HuH-7 (cell line): ENCODE measurements around the gene FAM168A.
A peak's percentile ranks its signal among the peaks of the same experiment; 100 is the strongest.

Experiments
- DNase-seq: peaks from one replicate; pipeline ENCODE4 v3.0.0; 2011; ENCODE audit warnings: low spot score

Gene FAM168A, protein sequence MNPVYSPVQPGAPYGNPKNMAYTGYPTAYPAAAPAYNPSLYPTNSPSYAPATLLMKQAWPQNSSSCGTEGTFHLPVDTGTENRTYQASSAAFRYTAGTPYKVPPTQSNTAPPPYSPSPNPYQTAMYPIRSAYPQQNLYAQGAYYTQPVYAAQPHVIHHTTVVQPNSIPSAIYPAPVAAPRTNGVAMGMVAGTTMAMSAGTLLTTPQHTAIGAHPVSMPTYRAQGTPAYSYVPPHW

DNA sequence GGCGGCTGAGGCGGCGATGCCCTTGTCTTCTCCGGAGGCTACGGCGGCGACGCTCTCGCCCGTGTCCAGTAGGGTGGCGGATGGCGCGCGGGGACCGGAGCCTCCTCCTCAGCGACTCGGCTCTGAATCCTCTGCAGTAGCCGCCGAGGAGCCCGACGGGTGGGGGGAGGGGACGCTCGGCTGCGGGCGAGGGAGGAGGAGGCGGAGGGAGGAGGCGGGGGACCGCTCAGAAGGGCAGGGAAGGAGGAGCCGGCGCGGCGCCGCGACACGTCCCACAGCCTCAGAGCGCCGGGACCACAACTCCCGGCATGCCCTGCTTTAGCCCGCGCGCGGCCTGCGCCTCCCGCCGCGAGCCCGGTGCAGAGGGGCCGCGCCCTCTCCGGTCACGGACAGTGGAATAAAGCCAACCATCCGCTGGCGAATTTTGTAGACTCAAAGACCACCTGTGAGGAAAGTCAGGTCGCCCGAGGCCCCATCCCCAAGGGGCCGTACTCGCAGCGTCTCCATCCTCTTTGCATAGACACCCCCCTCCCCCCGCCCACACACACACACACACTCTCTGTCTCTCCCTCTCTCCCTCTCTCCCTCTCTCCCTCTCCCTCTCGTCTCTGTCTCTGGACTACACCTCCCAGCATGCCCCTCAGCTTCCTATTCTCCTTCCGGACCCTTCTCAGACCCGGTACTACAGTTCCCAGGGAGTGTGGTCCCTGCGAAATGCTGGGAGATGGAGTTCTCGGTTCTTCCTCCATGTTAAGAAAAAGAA lies at the start of gene FAM168A:
Gene FAM168A, minus strand, starts transcription at position 157 of the 763 bp plus-strand sequence. CDS start 129,638 bp downstream, outside the sequence.
- DNase-seq: peak; percentile 89

DNA sequence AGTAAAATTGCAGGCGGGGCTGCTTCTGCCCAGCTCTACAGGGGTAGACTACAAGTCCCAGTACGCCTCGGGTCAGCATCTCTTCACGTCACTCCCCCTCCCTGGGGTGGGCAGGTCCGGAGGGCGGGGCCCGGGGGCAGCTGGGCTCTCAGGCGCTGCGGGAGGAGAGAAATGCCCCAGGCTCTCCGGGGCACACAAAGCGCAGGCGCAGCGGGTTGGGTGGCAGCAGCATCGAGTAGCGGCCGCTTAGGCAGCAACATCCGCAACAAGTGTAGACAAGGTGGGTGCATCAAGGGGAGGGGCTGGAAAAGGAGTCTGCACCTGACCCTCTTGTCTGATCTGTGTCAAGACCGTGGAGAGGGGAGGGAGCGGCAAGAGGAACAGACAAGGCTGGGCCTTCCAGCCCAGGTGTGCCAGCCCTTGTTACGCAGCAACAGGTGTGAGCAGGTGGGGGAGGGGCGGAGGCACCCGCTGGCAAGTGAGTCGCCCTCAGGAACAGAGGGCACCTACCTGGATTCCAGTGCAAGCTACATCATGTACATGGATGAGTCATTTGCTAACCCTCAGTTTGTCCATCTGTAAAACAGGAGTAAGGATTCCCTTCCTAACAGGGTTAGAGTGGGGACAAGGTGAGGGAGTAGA lies 49.7 kb upstream of the FAM168A start:
- DNase-seq: no peak

DNA sequence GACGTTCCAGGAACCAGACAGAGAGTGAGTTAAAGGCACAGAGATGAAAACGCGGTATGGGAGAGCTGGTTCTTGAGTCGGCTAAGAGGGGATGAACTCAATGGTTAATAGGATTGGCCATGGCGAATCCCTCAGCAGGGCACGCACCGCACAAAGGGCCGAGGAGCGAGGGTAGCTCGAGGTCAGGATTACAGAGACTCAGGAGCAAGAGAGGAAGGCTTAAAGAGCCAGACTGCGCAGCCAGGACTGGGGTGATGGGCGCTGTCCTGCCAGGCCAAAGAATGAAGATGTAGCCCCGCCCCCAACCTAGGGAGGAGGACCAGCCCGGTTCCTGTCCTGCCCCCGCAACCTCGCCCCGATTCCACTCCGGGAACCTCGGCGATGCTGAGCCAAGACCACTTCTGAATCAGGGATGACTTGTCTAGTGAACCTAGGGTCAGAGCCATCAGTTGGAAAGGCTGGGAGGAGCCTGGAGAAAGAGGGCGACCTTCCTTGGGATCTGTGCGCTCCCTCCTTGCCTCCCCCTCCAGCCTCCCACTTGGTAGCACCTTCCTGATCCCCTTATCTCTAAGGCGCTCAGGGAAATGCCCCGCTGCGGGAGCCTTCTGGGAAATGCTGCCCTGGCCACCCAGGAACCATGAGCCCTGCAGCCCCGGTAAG lies 48.2 kb upstream of the FAM168A start, which contains the start of gene PLEKHB1:
Gene PLEKHB1, plus strand, starts transcription at position 610 of the 660 bp plus-strand sequence. Its CDS starts 28 bp downstream, at position 638.
- no peak for DNase-seq

DNA sequence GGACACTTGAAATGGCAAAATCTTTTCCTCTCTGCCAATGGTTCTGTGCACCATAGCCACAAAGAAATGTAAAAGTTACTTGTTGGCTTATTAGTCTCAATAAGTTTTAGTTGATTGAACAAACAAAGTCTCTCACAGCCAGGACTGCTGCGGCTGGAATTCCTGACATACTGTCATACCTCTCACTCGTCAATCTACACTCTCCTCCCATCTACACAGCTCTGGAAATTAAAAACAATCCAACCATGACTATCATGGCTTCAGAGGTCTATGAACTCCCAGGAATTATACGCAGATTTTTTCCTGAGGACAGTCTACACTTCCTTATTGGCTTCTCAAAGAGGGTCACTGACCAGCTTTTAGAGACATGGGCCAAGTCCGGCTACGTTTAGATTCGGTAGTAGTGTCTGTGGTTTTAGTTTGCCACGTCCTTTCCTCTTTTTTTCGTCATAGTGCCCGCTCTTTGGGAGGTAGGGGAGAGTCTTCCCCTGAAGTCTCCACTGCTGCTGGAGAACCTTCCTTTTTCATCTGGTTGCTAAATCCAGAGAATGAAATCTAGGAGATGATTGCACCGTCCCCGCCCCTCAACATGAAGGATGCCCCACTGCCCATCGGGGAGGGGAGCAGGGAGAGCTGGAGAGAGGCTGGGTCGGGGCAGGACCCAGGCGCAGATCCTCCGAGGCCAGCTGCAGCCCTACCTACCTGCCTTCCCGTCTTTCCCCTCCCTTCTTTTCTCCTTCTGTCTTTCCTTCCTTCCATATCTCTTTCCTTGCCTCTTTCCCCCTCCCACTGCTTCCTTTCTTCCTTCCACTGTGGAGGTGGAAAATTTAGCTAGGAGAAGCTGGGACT lies 47.4 kb upstream of the FAM168A start:
- no peak for DNase-seq

DNA sequence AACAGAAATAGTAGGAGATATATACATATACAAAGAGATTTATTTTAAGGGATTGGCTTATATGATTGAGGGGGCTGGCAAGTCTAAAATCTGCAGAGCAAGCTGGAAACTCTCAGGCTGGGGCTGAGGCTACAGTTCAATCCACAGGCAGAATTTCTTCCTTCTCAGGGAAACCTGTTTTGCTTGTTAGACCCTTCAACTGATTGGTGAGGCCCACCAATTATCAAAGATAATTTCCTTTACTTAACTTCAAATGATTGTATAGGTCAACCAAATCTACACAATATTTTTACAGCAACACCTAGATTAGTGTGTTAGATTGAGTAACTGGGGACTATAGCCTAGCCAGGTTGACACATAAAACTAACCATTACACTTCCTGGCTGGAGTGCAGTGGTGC lies 43.8 kb upstream of the FAM168A start:
- DNase-seq: no peak

DNA sequence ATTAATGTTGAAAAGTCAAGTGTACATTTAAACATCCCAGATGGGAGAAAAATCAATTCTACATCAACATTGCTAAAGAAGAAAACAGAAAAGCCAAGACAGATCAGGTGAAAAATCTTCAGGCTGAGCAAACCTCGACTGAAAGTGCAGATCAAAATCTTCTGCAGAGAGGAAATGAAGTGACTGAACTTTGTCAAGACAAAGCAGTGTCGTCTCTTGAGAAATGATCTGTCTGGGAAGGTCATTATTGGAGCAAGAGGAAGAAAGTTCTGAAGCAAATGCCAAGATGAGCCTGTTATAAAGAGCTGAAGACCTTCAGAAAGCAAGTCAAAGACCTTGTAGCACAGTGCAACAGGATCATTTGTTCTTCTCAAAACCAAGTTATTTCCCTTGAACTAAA lies 42.7 kb upstream of the FAM168A start:
- DNase-seq: no peak

DNA sequence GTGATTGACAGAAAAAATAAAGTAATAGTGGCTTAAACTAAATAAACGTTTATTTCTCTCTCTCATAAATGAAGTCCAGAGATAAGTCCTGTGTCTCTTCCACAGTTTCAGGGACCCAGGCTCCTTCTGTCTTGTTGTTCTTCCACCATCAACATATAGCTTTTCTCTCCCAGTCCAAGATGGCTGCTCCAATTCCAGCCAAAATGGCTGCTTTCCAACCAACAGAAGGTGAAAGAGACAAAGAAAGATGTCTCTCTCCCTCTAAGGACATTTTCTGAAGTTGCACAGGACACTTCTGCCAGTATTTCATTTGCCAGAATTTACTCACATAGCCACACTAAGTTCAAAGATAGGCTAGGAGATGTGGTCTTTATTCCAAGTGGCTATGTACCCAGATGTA lies 39.1 kb upstream of the FAM168A start:
- DNase-seq: no peak

DNA sequence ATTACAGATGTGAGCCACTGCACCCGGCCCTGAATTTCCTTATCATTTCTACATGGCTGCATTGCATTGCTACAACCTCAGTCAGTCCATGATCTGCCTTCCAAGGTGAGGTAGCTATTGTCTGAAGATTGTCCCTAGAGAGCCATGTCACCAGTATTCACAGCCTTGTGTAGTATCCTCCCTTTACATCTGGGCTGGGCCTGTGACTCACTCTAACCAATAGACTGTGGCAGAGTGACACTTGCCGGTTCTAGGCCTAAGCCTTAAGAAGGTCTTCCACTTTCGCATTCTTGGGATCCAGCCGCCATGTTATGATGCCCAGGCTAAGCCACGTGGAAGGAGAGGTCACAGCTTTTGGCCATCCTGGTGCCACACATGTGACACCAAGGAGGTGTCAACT lies 38.3 kb upstream of the FAM168A start:
- DNase-seq: no peak

DNA sequence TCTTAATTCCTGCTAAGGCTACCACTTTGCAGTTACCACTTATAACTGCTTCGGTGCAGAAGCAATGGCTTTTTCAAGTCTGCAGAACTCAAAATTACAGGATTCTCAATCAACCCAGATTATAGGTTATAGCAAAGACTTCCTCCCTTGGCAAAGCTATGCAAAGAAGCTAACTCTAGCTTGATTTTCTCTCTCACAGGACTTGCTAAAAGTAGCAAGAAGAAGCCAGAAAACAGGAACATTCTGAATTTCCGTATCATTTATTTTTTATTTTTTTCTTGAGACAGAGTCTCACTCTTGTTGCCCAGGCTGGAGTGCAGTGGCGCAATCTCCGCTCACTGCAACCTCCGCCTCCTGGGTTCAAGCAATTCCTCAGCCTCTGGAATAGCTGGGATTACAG lies 37.8 kb upstream of the FAM168A start:
- DNase-seq: no peak

DNA sequence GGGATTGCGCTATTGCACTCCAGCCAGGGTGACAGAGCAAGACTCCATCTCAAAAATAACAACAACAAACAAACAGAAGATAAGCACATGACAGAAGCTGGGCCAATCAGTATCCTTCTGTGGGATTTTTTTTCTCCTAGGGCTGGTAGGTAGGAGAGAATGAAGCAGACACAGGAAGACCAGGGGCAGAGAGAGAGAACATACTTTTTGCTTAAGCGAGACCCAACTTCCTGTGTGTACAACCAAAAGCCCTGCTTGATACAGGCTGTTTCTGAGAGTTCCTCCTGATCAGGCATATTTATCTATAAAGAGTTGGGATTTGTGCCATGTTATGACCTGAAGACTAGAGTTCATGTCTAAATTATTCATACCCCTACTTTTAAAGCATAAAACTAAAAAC lies 36.1 kb upstream of the FAM168A start:
- DNase-seq: no peak

DNA sequence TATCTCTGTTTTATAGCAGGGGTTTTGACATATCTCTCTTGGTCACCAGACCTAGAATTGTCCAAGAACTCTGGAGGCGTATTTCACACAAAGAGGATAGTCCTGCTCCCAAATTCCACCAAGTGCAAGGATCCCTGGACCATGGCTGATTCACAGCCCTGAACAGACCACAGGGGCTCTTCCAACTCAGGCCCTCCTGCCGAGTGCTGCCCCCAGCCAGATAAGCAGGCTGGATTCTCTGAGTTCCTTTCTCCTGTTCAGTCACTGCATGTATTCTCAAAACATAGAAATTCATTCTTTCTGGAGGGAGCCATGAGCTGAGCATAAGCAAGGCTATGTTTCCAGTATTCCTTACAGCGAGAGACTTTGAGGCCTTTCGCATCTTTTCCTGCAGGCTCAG lies 35.1 kb upstream of the FAM168A start:
- no peak for DNase-seq

DNA sequence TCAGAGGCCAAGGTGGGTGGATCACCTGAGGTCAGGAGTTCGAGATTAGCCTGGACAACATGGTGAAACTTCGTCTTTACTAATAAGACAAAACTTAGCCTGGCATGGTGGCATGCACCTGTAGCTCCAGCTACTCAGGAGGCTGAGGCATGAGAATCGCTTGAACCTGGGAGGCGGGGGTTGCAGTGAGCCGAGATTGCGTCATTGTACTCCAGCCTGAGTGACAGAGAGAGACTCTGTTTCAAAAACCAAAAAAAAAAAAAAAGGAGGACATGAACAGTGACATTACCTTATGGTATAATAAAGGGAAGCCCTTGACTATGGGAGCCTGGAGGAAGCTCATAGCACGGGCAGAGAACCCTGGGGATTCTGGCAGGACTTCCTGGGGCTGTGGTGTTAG lies 32.0 kb upstream of the FAM168A start:
- no peak for DNase-seq

DNA sequence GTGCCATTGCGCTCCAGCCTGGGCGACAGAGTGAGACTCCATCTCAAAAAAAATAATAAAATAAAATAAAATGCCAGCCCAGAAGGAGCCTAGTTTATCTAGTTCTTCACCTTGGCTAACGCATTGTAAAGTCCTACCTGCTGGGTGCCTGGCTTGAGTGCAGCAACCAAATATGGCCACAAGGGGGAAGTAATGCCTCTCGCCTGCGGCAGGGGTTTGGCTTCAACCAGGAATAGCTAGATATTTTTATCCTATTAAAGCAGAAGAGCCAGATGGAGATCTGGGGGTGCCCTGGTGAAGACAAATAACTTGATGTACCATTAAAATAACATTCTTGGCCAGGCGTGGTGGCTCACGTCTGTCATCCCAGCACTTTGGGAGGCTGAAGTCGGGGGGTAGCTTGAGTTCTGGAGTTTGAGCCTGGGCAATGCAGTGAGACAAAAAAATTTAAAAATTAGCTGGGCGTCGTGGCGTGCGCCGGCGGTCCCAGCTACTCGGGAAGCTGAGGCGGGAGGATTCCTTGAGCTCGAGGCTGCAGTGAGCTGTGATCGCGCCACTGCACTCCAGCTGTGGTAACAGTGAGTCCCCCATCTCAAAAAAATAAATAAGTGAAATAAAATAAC lies 27.9 kb upstream of the FAM168A start:
- DNase-seq: peak; percentile 73

DNA sequence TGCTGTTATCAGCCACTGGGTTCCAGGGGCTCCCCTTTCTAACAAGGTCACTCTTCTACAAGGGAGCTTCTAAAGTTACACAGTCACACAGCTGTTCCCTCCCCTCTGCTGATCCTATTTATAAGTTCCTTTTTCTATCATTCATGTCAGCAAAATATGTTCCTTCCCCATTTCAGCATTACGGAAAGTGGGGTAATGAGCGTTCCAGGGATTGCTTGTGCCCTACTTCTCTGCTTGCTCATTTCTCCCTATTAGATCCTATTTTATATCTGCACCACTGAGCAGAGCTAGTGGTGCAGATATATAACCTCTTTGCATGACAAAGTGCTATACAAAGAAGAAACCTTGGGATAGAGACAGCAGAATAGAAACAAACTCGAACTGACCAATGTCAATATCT lies 25.8 kb upstream of the FAM168A start:
- DNase-seq: no peak

DNA sequence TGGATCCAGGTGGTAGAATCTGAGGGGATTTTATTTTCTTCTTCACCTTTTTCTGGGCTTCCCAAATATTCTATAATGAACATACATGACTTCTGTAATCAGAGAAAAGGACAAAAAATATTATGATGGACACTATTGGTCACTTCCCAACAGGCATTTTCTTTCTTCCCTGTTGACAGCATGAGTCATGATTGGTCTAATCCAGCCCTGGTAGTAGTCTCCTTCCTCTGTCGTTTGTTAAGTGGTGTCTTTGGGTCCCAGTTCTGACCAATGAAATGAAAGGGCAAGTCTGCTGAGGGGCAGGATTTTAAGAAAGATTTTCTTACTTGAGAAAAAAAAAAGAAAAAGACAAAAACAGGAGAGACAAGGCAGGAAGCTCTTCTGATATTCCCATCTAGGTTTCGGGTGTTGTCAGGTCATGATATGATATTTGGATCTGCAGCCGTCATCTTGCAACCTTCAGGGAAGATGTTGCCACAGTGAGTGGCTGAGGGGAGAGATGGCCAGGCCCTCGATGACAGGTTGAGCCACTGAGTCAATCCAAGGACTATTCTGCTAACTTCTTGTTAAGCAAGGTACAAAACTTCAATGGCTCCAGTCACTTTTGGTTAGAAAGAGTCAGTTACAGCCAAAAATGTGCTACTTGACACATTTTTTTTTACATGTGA lies 25.1 kb upstream of the FAM168A start:
- DNase-seq: no peak

DNA sequence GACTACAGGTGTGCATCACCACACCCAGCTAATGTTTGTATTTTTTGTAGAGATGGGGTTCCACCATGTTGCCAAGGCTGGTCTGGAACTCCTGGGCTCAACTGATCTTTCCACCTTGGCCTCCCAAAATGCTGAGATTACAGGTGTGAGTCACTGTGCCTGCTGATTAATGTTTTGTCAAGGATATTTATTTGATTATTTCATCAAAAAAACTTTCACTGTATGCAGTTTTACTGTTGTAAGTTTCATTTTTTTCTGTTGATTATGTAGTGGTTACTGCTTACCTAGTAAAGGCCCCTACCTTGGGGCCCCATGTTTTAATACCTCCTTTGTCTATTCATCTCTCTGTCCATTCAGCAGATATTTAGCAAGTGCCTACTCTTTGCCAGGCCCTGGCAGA lies 16.7 kb upstream of the FAM168A start:
- no peak for DNase-seq

DNA sequence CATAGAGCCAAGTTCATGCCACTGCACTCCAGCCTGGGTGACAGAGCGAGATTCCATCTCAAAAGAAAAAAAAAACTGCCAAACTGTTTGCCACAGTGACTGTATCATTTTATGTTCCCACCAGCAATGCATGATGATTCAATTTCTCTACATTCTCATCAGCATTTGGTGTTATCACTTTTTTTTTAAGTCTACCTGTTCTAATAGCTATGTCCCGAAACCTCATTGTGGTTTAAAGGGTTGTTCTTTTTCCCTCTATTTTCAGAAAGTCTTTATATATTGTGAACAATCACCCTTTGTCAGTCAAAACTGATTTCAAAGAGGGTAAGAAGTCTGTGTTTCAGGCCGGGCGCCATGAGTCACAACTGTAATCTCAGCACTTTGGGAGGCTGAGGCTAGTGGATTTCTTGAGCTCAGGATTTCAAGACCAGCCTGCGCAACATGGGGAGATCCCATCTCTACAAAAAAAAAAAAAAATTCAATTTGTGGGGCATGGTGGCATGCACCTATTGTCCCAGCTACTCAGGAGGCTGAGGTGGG lies 14.8 kb upstream of the FAM168A start:
- no peak for DNase-seq

DNA sequence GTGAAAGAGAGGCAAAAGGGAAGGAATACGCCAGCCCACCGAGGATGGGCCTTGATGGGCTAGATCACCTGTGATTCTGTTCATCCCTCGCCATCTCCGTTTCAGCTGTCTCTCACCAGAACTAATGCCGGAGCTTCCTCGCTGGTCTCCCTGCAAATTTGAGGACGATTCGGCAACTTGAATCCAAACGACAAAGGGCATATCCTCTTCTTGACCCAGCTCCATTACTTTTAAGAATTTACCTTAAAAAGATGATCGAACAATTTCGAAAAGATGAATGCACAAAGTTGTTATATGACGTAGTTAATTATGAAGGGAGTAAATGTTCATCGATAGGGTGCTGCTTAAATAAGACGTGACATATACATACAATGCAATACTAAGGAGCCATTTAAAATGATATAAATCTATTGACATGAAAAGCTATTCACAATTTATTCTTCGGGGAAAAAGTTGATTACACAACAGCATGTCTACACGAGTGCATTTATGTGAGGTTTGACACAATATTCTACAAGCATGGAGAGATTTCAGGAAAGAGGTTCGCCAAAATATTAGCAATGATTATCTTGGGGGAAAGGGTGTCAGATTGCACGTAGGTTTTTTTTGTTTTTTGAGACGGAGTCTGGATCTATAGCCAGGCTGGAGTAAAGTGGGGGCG lies 937 bp upstream of the FAM168A start:
- DNase-seq: no peak

DNA sequence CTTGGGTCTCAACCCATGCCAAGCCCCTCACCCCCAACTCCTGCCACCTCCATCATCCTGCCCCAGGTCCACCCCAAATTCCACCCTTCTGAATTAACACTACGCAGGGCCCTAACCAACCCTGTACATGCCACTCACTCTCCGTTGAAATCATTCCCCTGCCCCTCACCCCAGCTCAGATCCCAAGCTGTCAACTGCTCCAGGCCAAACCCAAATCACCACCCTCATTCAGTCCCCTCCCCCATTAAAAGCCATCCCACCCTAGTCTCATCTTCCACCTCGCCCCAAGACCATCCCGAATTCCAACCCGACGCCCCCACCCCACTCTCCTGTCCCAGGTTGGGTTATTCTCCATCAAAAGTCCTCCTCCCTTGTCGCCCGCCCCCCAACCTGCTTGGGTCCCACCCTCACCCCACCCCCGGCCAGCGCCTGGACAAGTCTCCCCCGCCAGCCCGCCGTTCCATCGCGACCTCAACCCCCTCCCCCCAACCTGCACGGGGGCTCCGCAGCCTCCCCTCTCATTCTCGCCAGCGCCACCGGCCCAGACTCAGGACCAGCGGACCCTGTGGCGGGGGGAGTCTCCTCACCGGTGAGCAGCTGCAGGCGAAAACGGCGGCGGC lies 466 bp downstream of the FAM168A start:
- DNase-seq: no peak
